NCI-H146 treated with DMSO at 0.1 percent for 48 hours (cell line): ENCODE results near the gene KIAA1614.

Experiments
- DNase-seq: peaks from one replicate; lab custom pipeline; 2025; ENCODE audit not compliant: unreplicated experiment; lab: John Stamatoyannopoulos, UW

The KIAA1614 gene

DNA sequence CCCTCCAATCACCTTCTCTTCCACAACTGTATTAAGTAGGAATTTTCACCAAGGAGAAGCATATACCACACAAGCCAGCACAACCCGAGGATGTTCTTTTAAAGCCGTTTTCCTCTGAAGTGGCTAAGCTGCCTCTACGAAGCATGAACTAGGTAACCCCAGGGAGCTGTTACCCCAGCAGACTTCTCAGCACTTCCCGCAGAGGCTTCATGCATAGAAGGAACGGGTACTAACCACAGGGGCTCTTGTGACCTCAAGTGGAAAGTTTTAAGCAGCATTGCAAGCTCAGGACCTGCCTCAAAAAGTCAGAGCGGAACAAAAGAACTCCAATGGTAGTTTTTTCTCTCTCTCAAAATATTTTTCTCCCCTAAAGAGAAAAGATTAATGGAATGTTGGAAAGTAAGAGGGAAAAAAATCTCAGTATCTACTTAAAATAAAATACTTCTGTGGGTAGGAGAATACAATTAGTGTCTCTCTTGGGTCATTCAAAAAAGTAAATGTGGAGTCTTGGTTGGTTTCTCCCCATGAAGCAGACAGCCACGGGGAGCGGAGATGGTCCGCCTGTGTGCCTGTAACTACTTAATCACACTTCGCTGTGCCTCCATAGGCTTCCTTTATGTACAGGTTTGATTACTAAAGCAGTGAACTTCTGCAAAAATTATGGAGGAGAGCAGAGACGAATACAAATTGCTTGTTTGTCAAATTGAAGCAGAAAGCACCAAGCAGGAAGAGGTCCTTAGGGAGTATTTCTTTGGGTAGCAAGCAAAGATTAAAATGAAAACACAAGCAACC, 69.1 kb downstream of the KIAA1614 start:
- DNase-seq: no peak

DNA sequence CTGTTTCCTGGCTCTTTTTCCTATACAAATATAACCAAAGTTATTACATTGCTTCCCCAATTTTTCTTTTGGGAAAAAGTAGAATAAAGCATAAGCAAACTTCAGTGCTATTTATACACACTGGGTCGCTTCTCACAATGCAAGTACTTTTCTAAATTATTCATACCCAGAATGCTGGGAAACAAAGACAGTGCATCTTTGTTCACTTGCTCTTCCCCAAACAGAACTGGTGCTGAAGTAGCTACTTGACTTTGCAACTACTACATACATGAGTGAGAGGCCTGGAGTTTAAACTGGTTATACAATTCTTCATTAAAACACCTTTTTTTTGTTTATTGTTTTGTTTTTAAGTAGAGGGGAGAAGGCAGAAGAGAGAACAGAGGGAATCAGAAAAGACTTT, 69.7 kb downstream of the KIAA1614 start:
- DNase-seq: no peak

DNA sequence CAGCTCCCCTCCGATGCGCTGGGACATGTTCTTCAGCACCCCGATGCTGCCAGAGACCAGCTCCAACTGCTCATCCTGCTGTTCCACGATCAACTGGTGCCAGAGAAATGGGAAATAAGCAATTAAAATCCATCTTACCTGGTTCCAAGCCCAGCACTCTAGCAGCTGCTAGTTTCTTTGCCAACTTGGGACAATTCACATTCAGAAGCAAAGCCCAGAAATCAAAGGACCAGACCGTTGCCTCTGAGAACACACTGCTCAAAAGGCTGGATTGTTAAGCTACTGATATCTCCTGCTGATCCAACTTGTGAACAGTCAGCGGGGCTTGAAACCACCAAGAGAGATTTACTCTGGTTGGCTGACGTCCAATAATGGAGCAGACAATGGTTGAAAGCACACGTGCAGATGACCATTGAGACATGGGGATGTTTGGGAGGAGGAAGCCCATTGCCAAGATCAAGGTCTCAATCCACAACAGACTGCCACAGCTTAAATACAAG, 75.6 kb downstream of the KIAA1614 start:
- peak; percentile 50 for DNase-seq

DNA sequence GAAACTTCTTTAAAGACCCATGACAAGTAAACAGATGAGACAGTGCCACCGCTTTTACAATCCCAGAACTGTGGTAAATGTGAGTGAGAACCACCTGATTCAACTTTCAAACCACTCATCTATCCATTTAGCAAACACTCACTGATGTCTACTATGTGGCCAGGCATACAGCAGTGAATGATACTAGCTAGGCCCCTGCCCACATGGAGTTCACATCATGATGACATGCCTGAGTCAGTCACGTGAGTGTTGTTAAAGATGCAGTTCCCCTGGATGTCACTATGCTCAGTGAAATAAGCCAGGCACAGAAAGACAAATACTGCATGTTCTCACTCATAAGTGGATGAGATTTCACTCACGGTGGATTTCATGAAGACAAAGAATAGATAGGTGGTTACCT, 81.6 kb downstream of the KIAA1614 start:
- no peak for DNase-seq

DNA sequence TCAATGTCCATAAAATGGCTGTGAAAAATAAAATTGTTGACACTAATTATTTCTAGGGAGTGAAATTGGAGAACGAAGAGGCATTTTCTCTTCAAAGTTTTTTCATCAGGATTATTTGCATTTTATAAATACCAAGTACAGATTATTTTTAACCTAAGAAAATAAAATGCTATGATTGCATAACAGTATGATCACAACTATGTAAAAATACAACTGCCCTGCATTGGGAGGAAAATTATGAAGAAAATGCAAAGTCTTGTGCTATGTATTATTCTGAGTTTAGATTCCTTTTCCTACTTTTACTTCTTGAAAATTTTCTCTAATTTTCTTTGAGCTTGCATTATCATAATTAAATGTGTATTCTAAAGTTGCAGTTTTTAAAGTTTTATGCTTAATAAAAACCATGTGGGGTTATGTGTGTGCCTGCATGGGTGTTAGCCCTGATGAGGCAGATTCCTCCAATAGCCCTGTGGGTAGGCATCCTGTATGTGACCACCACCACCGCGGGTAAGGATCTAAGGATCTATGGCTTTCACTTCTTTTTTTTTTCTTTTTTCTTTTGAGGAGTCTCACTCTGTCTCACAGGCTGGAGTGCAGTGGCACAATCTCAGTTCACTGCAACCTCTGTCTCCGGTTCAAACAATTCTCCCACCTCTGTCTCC, 85.3 kb downstream of the KIAA1614 start:
- DNase-seq: no peak
